ENCODE data around the gene PTX4. TPM values are rescaled to one million over a fixed set of nuclear protein-coding genes. Genes with fewer than 3 reads are reported as not detected.

Gene PTX4
- total and polyA plus RNA-seq, 2 donors (not counting 3 experiments of a cell fraction or from before 2014, with no cell fraction given), result 0.31 TPM; not detected in 1

DNA sequence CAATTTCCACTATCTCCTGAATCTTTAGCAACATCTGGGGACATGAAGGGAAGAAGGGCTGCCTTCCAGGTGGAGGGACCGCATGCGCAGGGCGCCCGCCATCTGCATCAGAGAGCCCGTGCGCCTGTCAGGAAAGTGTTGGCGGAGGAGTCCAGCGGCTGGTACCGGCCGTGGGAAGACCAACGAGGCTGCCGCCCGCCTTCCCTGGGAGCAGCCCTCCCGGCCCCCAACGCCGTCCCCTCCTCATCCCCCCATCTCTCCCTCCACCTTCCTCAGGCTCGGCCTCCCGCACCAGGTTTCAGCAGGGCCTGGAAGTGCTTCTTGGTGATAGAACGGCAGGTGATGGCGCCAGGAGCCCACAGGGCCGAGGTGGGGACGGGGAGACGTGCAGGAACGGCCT is 22.7 kb downstream of the PTX4 start:
- H2AFZ ChIP-seq (ENCODE audit: low read depth, low read length), result no peak overlapping the region
- intact Hi-C loops (cut with micrococcal nuclease) (no loop called here), dilution Hi-C loops (cut with MboI; ENCODE audit: extremely low pct_ligation_motif_present, low sequenced_read_pairs) (no loop called here)
- no peak for FAIRE-seq
- peaks cover 0 to 10% of the 10 kb centered on the region in 2 experiments for H3K36me3 ChIP-seq (ENCODE audit: control insufficient read depth in 2 of 2, extremely low read depth in 1 of 2, insufficient read depth in 2 of 2, low read length in 2 of 2)
- H3K4me2 ChIP-seq (ENCODE audit: insufficient read depth, low read length), result no peak overlapping the region
- ChIA-PET CTCF (no interaction called here), POLR2A (no interaction called here)
- H4K20me1 ChIP-seq (replicated peaks; ENCODE audit: control insufficient read depth, extremely low read depth, insufficient read depth, low read length), result no peaks in the 10 kb centered on the region
- no peak overlapping the region for H3K4me3 ChIP-seq (replicated peaks in 1 of 3; ENCODE audit: insufficient read depth in 1 of 3, low read depth in 1 of 3, low read length in 3 of 3)
- no peaks in the 10 kb centered on the region for H3K27me3 ChIP-seq (ENCODE audit: control insufficient read depth in 2 of 2, insufficient read depth in 2 of 2, low read length in 2 of 2)
- TF ChIP-seq EZH2 (IDR thresholded peaks at IDR 0.05; ENCODE audit: borderline replicate concordance, low read depth, low read length, severe bottlenecking), result no peak
- TF ChIP-seq, protein P1, sequence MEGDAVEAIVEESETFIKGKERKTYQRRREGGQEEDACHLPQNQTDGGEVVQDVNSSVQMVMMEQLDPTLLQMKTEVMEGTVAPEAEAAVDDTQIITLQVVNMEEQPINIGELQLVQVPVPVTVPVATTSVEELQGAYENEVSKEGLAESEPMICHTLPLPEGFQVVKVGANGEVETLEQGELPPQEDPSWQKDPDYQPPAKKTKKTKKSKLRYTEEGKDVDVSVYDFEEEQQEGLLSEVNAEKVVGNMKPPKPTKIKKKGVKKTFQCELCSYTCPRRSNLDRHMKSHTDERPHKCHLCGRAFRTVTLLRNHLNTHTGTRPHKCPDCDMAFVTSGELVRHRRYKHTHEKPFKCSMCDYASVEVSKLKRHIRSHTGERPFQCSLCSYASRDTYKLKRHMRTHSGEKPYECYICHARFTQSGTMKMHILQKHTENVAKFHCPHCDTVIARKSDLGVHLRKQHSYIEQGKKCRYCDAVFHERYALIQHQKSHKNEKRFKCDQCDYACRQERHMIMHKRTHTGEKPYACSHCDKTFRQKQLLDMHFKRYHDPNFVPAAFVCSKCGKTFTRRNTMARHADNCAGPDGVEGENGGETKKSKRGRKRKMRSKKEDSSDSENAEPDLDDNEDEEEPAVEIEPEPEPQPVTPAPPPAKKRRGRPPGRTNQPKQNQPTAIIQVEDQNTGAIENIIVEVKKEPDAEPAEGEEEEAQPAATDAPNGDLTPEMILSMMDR (IDR thresholded peaks at IDR 0.05; ENCODE audit: extremely low read depth in 1 of 2, insufficient read depth in 1 of 2, low read depth in 1 of 2, low read length in 2 of 2), result no peak
- TF ChIP-seq MYC (IDR thresholded peaks at IDR 0.05; ENCODE audit: low read depth, low read length), result no peak
- TF ChIP-seq POLR2A (IDR thresholded peaks at IDR 0.05; ENCODE audit: low read depth, low read length), result no peak
- TF ChIP-seq FOS (IDR thresholded peaks at IDR 0.05; ENCODE audit: borderline replicate concordance, insufficient read depth, low read length), result no peak
- TF ChIP-seq GATA2 (IDR thresholded peaks at IDR 0.05; ENCODE audit: insufficient read depth, insufficient read length, low read depth, low read length), result no peak
- TF ChIP-seq, protein P2, sequence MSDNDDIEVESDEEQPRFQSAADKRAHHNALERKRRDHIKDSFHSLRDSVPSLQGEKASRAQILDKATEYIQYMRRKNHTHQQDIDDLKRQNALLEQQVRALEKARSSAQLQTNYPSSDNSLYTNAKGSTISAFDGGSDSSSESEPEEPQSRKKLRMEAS (IDR thresholded peaks at IDR 0.05; ENCODE audit: insufficient read depth, insufficient read length), result no peak
- TF ChIP-seq POLR2AphosphoS5 (IDR thresholded peaks at IDR 0.05; ENCODE audit: insufficient read depth, low read depth, low read length), result no peak
- TF ChIP-seq JUN (IDR thresholded peaks at IDR 0.05; ENCODE audit: borderline replicate concordance, insufficient read depth, insufficient read length, low read depth), result no peak
- no peak overlapping the region for H3K9ac ChIP-seq (replicated peaks; ENCODE audit: extremely low read depth, insufficient read depth, low read length)
- H3K9me3 ChIP-seq (replicated peaks; ENCODE audit: control insufficient read depth, insufficient read depth, low read length), result no peaks in the 10 kb centered on the region
- BruUV-seq (replicated peaks), result no TSS peak
- no peaks in the 10 kb centered on the region for H3K9me1 ChIP-seq (replicated peaks; ENCODE audit: control insufficient read depth, extremely low read depth, insufficient read depth, low read length)
- H3K79me2 ChIP-seq (ENCODE audit: control insufficient read depth, insufficient read depth, low read length), result peaks cover 12% of the 10 kb centered on the region
- H3K4me1 ChIP-seq (ENCODE audit: control insufficient read depth, extremely low read depth, insufficient read depth, low read length), result no peaks in the 10 kb centered on the region
- no peak for DNase-seq (ENCODE audit: low read depth, low spot score)
- no peak overlapping the region for H3K27ac ChIP-seq (ENCODE audit: insufficient read depth, low read depth, low read length)

Data from endothelial cell of umbilical vein (primary cell).